GM10266 (cell line): ENCODE results near the gene INTU.

ENCODE experiments used
- DNase-seq: peaks from one replicate; pipeline ENCODE4 v3.0.0; 2012; ENCODE audit errors: extremely low spot score
- TF ChIP-seq, protein P1 (sequence below): IDR thresholded peaks from 2 replicates; pipeline ENCODE4 v1.5.1; 2012; ENCODE audit warnings: mild to moderate bottlenecking, low read depth; ENCODE audit not compliant: control insufficient read depth, insufficient read depth; ENCODE audit errors: missing control alignments

INTU gene

DNA sequence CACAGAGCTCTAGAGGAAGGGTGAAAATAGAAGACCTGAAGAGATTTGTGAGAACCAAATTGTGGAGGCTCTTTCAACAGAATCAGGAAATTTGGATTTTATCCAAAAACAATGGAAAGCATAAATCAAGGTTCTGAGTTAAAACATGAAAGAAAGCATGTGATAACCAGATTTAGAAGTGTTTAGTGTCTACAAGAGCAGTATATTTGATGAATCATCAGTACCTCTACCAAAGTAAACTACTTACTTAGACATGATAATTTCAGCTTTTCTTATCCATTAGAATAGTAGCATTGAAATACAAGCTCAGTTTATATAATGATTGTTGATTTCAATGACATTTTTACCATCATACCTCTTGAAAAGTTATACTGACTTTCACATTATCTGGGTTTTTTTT lies 25.9 kb upstream of the INTU start:
- DNase-seq, result no peak
- TF ChIP-seq, protein P1, sequence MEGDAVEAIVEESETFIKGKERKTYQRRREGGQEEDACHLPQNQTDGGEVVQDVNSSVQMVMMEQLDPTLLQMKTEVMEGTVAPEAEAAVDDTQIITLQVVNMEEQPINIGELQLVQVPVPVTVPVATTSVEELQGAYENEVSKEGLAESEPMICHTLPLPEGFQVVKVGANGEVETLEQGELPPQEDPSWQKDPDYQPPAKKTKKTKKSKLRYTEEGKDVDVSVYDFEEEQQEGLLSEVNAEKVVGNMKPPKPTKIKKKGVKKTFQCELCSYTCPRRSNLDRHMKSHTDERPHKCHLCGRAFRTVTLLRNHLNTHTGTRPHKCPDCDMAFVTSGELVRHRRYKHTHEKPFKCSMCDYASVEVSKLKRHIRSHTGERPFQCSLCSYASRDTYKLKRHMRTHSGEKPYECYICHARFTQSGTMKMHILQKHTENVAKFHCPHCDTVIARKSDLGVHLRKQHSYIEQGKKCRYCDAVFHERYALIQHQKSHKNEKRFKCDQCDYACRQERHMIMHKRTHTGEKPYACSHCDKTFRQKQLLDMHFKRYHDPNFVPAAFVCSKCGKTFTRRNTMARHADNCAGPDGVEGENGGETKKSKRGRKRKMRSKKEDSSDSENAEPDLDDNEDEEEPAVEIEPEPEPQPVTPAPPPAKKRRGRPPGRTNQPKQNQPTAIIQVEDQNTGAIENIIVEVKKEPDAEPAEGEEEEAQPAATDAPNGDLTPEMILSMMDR, result no peak

DNA sequence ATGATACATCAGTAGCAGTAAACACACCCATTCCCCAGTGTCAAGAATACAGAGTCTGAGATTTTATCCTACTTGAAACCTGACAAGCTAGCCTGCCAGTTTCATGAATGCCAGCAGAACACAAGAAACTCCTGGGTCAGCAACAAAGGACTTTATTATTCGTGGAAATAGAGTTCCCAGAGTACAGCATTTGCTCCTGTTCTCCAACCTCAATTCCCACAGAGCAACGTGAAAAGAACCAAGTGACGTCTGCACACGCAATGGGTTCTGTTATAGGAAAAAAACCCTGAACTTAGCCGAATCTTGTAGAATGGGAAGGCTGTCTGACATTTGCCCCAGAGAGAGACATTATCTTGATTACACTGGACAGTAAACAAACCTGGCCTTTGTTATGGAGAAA lies 23.3 kb upstream of the INTU start:
- TF ChIP-seq, protein P1, result no peak
- DNase-seq, result no peak

DNA sequence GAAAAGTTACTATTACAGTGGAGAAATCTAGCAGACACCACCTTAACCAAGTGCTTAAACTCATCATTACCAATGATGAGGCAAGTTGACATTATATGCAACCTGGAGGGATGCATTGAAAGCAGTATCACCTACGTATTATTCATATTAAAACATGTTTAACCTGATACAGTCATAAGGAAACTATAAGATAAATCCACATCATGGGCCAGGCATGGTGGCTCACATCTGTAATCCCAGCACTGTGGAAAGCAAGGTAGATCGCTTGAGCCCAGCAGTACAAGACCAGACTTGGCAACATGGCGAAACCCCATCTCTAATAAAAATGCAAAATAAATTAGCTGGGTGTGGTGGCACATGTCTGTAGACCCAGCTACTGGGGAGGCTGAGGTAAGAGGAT lies 22.3 kb upstream of the INTU start:
- no peak for DNase-seq
- TF ChIP-seq, protein P1, result no peak

DNA sequence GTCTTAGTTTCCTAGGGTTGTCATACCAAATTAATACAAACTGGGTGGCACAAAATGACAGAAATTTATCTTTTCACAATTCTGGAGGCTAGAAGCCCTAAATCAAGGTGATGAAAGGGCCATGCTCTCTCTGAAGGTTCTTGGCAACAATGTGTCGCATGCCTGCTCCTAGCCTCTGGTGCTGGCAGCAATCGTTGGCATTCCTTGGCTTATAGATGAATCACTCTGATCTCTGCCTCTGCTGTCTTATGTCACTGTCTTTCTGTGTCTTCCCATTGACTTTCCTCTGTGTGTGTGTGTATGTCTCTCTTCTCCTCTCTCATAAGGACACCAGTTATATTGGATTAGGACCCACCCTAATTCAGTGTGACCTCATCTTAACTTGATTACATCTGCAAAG lies 15.9 kb upstream of the INTU start:
- no peak for DNase-seq
- TF ChIP-seq, protein P1, result no peak

DNA sequence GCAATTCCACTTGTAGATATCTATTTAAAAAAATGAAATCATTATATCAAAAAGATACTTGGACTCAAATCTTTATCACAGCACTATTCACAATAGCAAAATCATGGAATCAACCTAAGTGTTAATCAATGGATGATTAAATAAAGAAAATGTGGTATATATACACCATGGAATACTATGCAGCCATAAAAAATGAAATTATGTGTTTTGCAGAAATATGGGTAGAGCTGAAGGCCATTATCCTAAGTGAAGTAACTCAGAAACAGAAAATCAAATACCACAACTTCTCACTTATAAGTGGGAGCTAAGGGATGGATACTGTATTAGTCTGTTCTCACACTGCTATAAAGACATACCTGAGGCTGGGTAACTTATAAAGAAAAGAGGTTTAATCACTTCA lies 14.3 kb upstream of the INTU start:
- TF ChIP-seq, protein P1, result no peak
- DNase-seq, result no peak

DNA sequence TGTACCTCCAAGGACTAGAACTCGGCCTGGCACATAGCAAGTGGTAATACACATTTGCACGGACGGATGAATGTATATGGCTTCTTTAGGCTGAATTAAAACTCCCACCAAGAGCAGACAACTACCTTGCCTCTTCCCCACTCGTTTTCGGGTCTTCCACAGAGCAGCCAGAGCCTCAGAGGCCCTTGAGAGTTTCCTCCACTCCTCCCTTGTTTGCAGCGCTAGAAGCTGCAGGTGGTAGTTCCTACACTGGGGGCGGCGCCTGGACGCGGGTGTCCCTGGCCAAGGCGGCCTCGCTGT lies 10.2 kb upstream of the INTU start:
- no peak for DNase-seq
- TF ChIP-seq, protein P1, result no peak

DNA sequence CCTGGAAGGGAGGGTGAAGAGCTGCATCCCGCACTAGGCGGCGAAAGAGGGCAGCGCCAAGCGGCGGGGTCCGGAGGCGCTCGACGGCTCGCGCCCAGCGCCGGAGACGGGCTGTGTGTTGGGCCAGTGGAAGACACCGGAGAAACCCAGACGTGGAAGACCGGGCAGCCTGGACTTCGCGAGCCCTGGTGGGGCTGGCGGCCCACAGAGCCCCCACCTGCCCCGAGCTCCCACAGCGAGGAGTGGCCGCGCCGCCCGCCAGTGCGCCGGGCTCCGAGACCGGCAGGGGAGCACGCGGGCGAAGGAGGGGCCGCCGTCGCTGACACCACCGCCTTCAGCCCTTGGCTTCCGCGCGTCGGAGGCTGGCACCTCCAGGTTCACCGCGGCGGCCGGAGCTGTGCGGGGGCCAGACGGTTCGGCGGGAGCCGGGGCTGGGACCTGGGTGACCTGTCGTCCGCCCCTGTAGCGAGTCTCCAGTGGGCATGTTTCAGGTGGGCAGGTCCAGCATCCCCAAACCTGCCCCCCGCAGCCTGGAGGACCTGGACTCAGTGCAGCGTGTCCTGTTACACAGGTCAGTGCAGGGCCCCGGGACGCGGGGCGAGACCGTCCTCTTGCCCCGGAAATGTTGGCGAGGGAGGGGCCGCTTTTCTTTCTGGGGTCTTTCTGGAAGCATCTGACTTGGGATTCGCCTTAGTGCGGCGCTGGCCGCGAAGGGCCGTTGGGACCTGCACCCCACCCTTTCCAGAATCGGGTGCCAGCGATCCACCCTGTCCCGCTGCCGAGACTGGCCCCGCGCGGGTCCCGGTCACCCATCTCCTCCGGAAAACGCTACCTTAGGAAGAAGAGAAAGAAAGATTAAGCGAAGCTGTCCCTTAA lies 9.6 kb upstream of the INTU start:
- DNase-seq, result no peak
- TF ChIP-seq, protein P1, result no peak
